Fibroblast of lung (primary cell): Measurements from ENCODE around the gene PSTK. TPM values are rescaled to one million over a fixed set of nuclear protein-coding genes. Genes with fewer than 3 reads are reported as not detected.

Source experiments
- DNase-seq, 2 donors: peaks; one replicate each; pipeline versions ENCODE4 v3.0.0 to v3.0.0-alpha.2; 2010; ENCODE audit warnings: low read depth in 2 of 2
- H2AFZ ChIP-seq: 2 replicates; pipeline ENCODE4 v1.5.1; 2012; ENCODE audit warnings: low read length, control low read depth, inconsistent platforms
- H3K27ac ChIP-seq: 2 replicates; pipeline ENCODE4 v1.5.1; 2011; ENCODE audit warnings: low read length, control low read depth; ENCODE audit not compliant: insufficient read depth
- H3K27me3 ChIP-seq: 2 replicates; pipeline ENCODE4 v1.5.1; 2011; ENCODE audit warnings: mild to moderate bottlenecking, low read length; ENCODE audit not compliant: control insufficient read depth, insufficient read depth
- H3K36me3 ChIP-seq: 2 replicates; pipeline ENCODE4 v1.5.1; 2011; ENCODE audit warnings: low read length; ENCODE audit not compliant: control insufficient read depth, insufficient read depth
- H3K4me1 ChIP-seq: 2 replicates; pipeline ENCODE4 v1.5.1; 2011; ENCODE audit warnings: low read length; ENCODE audit not compliant: control insufficient read depth, insufficient read depth; ENCODE audit errors: extremely low read depth
- H3K4me2 ChIP-seq: 2 replicates; pipeline ENCODE4 v1.5.1; 2011; ENCODE audit warnings: low read length, control low read depth; ENCODE audit not compliant: insufficient read depth; ENCODE audit errors: extremely low read depth
- H3K4me3 ChIP-seq, 4 experiments: fragments of 200-600 bp in 1 of 4; sonication (generic) in 1 of 4; replicated peaks in 1 of 4; 2 replicates each; pipeline ENCODE4 v1.5.1; 2011 to 2016; ENCODE audit warnings: low read length in 4 of 4, low read depth in 3 of 4, mild to moderate bottlenecking in 3 of 4, control low read depth in 2 of 4, inconsistent platforms in 1 of 4, mixed read lengths in 1 of 4; ENCODE audit not compliant: insufficient read depth in 1 of 4; ENCODE audit errors: control extremely low read depth in 1 of 4
- H3K79me2 ChIP-seq: 2 replicates; pipeline ENCODE4 v1.5.1; 2012; ENCODE audit warnings: mild to moderate bottlenecking, low read length, inconsistent platforms; ENCODE audit not compliant: control insufficient read depth, insufficient read depth
- H3K9ac ChIP-seq: 2 replicates; pipeline ENCODE4 v1.5.1; 2011; ENCODE audit warnings: mild to moderate bottlenecking, low read length, control low read depth; ENCODE audit not compliant: insufficient read depth
- H3K9me3 ChIP-seq: 2 replicates; pipeline ENCODE4 v1.5.1; 2012; ENCODE audit warnings: low read depth, low read length; ENCODE audit not compliant: control insufficient read depth, insufficient read depth
- H4K20me1 ChIP-seq: 2 replicates; pipeline ENCODE4 v1.5.1; 2011; ENCODE audit warnings: low read length; ENCODE audit not compliant: control insufficient read depth, insufficient read depth; ENCODE audit errors: extremely low read depth
- EZH2 ChIP-seq: IDR thresholded peaks from 2 replicates; pipeline ENCODE4 v1.5.1; 2012; ENCODE audit warnings: low read length, control low read depth, mild to moderate bottlenecking; ENCODE audit errors: missing control alignments
- polyA plus RNA-seq, 2 donors: library from polyadenylated mRNA; depleted of rRNA in 1 of 2; stranded (reverse) in 1 of 2; unstranded in 1 of 2; fragments of >200 nt; gene quantifications; 2 replicates each; pipeline ENCODE4 v1.2.1, GENCODE V29; 2011 to 2012; ENCODE audit warnings: missing spikeins in 1 of 2
- total RNA-seq: library from RNA; depleted of rRNA; stranded (reverse); fragments of >200 nt; gene quantifications from 2 replicates; pipeline ENCODE4 v1.2.1, GENCODE V29; 2014
- TF ChIP-seq, protein P1 (sequence below), 2 donors: IDR thresholded peaks in 1 of 2; conservative IDR thresholded peaks in 1 of 2; 1 replicate in 1 of 2; 2 replicates in 1 of 2; pipeline ENCODE4 v1.5.1; 2011 to 2012; ENCODE audit warnings: low read length in 2 of 2, control low read depth in 1 of 2, inconsistent platforms in 1 of 2, low read depth in 1 of 2, mild to moderate bottlenecking in 1 of 2

Gene PSTK
- total and polyA plus RNA-seq, 2 donors (not counting 1 experiment from before 2014, with no cell fraction given), result 5.1 to 6.4 TPM

DNA sequence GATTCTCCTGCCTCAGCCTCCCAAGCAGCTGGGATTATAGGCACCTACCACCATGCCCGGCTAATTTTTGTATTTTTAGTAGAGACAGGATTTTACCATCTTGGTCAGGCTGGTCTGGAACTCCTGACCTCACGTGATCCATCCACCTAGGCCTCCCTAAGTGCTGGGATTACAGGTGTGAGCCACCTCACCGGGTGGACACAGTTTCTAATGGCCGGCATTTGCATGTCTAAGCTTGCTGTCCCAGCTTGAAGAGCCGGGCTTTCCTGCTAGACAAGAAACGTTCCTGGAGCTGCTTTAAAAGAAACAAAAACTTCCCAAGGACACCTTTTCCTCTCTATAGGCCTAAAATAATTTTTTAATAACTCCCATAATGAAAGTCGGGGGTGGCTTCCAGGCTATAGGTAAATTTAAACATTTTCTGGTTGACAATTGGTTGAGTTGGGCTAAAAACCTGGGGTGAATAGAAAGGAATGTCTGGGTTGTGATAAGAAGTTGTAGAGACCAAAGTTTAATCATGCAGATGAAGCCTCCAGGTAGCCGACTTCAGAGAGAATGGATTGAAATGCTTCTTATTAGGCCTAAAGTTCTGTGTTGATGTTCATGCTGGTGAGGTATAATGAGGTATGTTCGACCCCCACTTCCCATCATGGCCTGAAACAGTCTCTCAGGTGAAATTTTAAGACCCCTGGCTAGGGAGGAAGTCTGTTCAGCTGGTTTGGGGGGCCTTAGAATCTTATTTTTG, 37.4 kb downstream of the PSTK start:
- no peak for TF ChIP-seq EZH2
- TF ChIP-seq, protein P1, sequence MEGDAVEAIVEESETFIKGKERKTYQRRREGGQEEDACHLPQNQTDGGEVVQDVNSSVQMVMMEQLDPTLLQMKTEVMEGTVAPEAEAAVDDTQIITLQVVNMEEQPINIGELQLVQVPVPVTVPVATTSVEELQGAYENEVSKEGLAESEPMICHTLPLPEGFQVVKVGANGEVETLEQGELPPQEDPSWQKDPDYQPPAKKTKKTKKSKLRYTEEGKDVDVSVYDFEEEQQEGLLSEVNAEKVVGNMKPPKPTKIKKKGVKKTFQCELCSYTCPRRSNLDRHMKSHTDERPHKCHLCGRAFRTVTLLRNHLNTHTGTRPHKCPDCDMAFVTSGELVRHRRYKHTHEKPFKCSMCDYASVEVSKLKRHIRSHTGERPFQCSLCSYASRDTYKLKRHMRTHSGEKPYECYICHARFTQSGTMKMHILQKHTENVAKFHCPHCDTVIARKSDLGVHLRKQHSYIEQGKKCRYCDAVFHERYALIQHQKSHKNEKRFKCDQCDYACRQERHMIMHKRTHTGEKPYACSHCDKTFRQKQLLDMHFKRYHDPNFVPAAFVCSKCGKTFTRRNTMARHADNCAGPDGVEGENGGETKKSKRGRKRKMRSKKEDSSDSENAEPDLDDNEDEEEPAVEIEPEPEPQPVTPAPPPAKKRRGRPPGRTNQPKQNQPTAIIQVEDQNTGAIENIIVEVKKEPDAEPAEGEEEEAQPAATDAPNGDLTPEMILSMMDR (conservative IDR thresholded peaks at IDR 0.05 in 1 of 2, IDR thresholded peaks at IDR 0.05 in 1 of 2; ENCODE audit: low read depth in 1 of 2, low read length in 2 of 2), result no peak
- Histone ChIP-seq H3K79me2 (no peaks in the 10 kb centered on the region), H4K20me1 (no peaks in the 10 kb centered on the region), H3K27ac (no peak overlapping the region), H3K4me2 (no peak overlapping the region), H3K9me3 (no peaks in the 10 kb centered on the region), H3K4me3 (no peak overlapping the region), H3K27me3 (no peaks in the 10 kb centered on the region), H3K9ac (no peak overlapping the region), H3K4me1 (no peaks in the 10 kb centered on the region), H2AFZ (no peak overlapping the region), H3K36me3 (no peaks in the 10 kb centered on the region)
- DNase-seq, result no peak

DNA sequence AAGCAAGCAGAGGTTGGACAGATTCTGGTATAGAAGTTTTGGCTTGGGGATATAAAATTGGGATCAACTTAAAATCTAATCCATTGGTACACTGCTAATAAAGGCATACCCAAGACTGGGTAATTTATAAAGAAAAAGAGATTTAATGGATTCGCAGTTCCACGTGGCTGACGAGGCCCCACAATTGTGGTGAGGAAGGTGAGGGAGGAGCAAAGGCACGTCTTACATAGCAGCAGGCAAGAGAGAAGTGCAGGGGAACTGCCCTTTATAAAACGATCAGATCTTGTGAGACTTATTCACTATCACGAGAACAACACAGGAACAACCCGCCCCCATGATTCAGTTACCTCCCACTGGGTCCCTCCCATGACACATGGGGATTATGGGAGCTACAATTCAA, 38.3 kb downstream of the PSTK start:
- Histone ChIP-seq H3K36me3 (no peaks in the 10 kb centered on the region), H3K9ac (no peak overlapping the region), H3K79me2 (no peaks in the 10 kb centered on the region), H3K4me1 (no peaks in the 10 kb centered on the region), H3K27ac (no peak overlapping the region), H3K4me3 (no peak overlapping the region), H3K4me2 (no peak overlapping the region), H3K9me3 (no peaks in the 10 kb centered on the region), H2AFZ (no peak overlapping the region), H4K20me1 (no peaks in the 10 kb centered on the region), H3K27me3 (no peaks in the 10 kb centered on the region)
- no peak for DNase-seq
- no peak for TF ChIP-seq EZH2
- TF ChIP-seq, protein P1 (conservative IDR thresholded peaks at IDR 0.05 in 1 of 2, IDR thresholded peaks at IDR 0.05 in 1 of 2; ENCODE audit: low read depth in 1 of 2, low read length in 2 of 2), result no peak

DNA sequence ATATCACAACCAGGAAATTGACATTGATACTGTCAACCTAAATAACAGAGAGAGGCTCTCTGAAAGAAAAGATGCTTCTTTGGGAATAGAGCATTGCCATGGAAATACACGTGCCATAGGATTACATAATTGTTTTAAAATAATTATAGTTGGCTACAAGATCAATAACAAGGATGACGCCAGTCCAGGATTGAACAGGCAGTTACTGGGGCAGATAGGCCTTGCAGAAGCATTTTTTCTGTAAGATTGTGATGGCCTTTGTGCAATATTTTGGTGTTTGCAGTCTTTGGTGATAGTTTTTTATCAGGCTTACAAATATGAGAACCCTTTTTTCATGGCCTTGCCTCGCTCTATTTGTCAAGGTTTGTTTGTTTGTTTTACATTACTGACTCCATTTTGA, 39.1 kb downstream of the PSTK start:
- Histone ChIP-seq H3K79me2 (no peaks in the 10 kb centered on the region), H2AFZ (no peak overlapping the region), H3K27ac (no peak overlapping the region), H3K27me3 (no peaks in the 10 kb centered on the region), H3K36me3 (no peaks in the 10 kb centered on the region), H3K4me1 (no peaks in the 10 kb centered on the region), H3K9ac (no peak overlapping the region), H4K20me1 (no peaks in the 10 kb centered on the region), H3K4me2 (no peak overlapping the region), H3K4me3 (no peak overlapping the region), H3K9me3 (no peaks in the 10 kb centered on the region)
- no peak for TF ChIP-seq EZH2
- TF ChIP-seq, protein P1 (conservative IDR thresholded peaks at IDR 0.05 in 1 of 2, IDR thresholded peaks at IDR 0.05 in 1 of 2; ENCODE audit: low read depth in 1 of 2, low read length in 2 of 2), result no peak
- no peak for DNase-seq
